Activated CD4-positive, alpha-beta T cell treated with anti-CD3 and anti-CD28 coated beads for 36 hours (primary cell): ENCODE data around the gene PUS10. TPM values are rescaled to one million over a fixed set of nuclear protein-coding genes. Genes with fewer than 3 reads are reported as not detected.

Experiments used
- ATAC-seq: fragments of 200-7000 bp; cut with Tn5 transposase; one replicate; pipeline ENCODE4 v1.10.0; 2021; ENCODE audit warnings: mild to moderate bottlenecking, moderate library complexity
- CTCF ChIA-PET: fragments of 350-600 bp; sonication (Branson Sonifier 250); formaldehyde crosslinking; loops from one replicate; lab custom pipeline; 2021; ENCODE audit warnings: antibody characterized with exemption; lab: Charles Lee
- POLR2A ChIA-PET: fragments of 350-600 bp; sonication (Branson Sonifier 250); formaldehyde crosslinking; loops from one replicate; lab custom pipeline; 2021; ENCODE audit warnings: antibody characterized with exemption, inconsistent platforms; lab: Charles Lee
- DNase-seq: peaks from one replicate; pipeline ENCODE4 v3.0.0-alpha.2; 2020
- H3K27ac Mint-ChIP-seq: one replicate; pipeline ENCODE4 v1.8.0; 2021; ENCODE audit warnings: mixed read lengths
- H3K27me3 Mint-ChIP-seq: one replicate; pipeline ENCODE4 v1.8.0; 2021; ENCODE audit warnings: mixed read lengths
- H3K36me3 Mint-ChIP-seq: one replicate; pipeline ENCODE4 v1.8.0; 2021; ENCODE audit warnings: low read depth, mixed read lengths
- H3K4me1 Mint-ChIP-seq: one replicate; pipeline ENCODE4 v1.8.0; 2021; ENCODE audit warnings: mixed read lengths
- H3K4me3 Mint-ChIP-seq: one replicate; pipeline ENCODE4 v1.8.0; 2021; ENCODE audit warnings: mild to moderate bottlenecking, moderate library complexity, mixed read lengths
- H3K9me3 Mint-ChIP-seq: one replicate; pipeline ENCODE4 v1.8.0; 2021; ENCODE audit warnings: low read depth, mixed read lengths
- intact Hi-C, 2 experiments: fragments of 100-400 bp; cut with DNase I in 1 of 2; cut with micrococcal nuclease in 1 of 2; formaldehyde crosslinking; loops; one replicate each; pipeline versions ENCODE4 v1.14.2 to v1.15.1; 2022 to 2024; cut with DNase I, micrococcal nuclease
- total RNA-seq, 2 experiments: library from RNA; stranded (reverse); gene quantifications; one replicate each; pipeline ENCODE4 v1.2.3, GENCODE V29; 2021

The PUS10 gene
- total RNA-seq, 2 experiments from 2014 or later, result 8.5 to 8.9 TPM

GRCh38 chr2:60899230-60899891 is 118.7 kb downstream of the PUS10 start:
- ATAC-seq, result peak; percentile 86
- POLR2A ChIA-PET, result interaction anchor here (0.6 to 1.2 kb wide), 4 partner anchors 17 to 638 kb away, joined by 3 to 11 read pairs (median 6); partner anchors contain the start of gene REL
- Mint-ChIP-seq H3K27me3 (no peaks in the 10 kb centered on the region), H3K4me1 (peaks cover 46% of the 10 kb centered on the region), H3K4me3 (peak overlapping the region; percentile 35), H3K9me3 (no peaks in the 10 kb centered on the region), H3K36me3 (peaks cover 69% of the 10 kb centered on the region), H3K27ac (peak overlapping the region; percentile 79)
- intact Hi-C loops, result loop anchor here (1.0 kb wide), 6 partner anchors 8 to 80 kb away; partner anchors contain the start of gene REL (in 2 of the 2)
- DNase-seq, result peak; percentile 74
- CTCF ChIA-PET, result interaction anchor here (0.7 to 3.1 kb wide), 8 partner anchors 9 to 99 kb away, joined by 3 to 10 read pairs (median 4); partner anchors contain the start of gene REL

DNA sequence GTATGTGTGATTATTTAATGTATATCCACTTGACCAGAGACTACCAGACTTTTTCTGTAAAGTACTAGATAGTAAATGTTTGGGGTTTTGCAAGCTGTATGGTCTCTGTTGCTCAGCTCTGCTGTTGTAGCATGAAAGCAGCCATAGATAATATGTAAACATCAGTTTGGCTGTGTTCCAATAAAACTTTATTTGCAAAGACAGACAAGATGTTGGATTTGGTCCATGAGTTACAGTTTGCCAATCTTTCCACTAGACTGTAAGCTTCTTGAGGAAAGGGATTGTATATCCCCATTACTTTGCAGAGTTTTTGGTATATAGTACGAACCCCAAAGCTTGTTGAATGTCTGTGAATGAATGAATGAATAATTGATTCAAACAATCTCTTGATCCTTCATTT is 119.5 kb downstream of the PUS10 start:
- Mint-ChIP-seq H3K27ac (peak overlapping the region; percentile 79), H3K27me3 (no peaks in the 10 kb centered on the region), H3K36me3 (peaks cover 74% of the 10 kb centered on the region), H3K9me3 (no peaks in the 10 kb centered on the region), H3K4me1 (peaks cover 50% of the 10 kb centered on the region), H3K4me3 (no peak overlapping the region)
- ChIA-PET CTCF (interaction anchor here (1.5 to 3.1 kb wide), 4 partner anchors 8 to 100 kb away, joined by 5 to 10 read pairs (median 6); partner anchors contain the start of gene REL), POLR2A (interaction anchor here (0.6 to 1.1 kb wide), 2 partner anchors 100 to 972 kb away, joined by 4 to 7 read pairs; no protein-coding TSS in a partner anchor)
- DNase-seq (no peak), ATAC-seq (no peak)
- intact Hi-C loops, result no loop called here

Other genes starting within 250 kb of the PUS10 start
- 10 to 100 TPM; 42.7 to 55.9 TPM for gene REL, start 136.7 kb downstream of the PUS10 start, total RNA-seq
- gene PEX13, start 535 bp downstream of the PUS10 start, total RNA-seq, result 10 to 100 TPM; 14.4 to 19.9 TPM
- 1 to 10 TPM; 2.5 to 3.0 TPM for gene SANBR, start 47.6 kb upstream of the PUS10 start, total RNA-seq
- gene C2orf74, start 143.9 kb upstream of the PUS10 start, total RNA-seq, result 10 to 100 TPM; 10.0 to 14.2 TPM